Activated T-helper 1 cell treated with anti-CD3 and anti-CD28 coated beads, Interleukin-12 subunit alpha, Interleukin-12 subunit beta, Interleukin-2, Interleukin-4 antibody, amounts not matched to agents 30 ng/mL and 10 ng/mL and 1 ng/mL, durations not matched to agents 14 hours and 24 hours and 36 hours (primary cell): ENCODE measurements around the gene P2RX2. TPM values are rescaled to one million over a fixed set of nuclear protein-coding genes. Genes with fewer than 3 reads are reported as not detected.
A peak's percentile ranks its signal among the peaks of the same experiment; 100 is the strongest.

ENCODE experiments used
- DNase-seq: peaks from one replicate; pipeline ENCODE4 v3.0.0; 2021; ENCODE audit warnings: low spot score
- H3K27ac Mint-ChIP-seq: one replicate; pipeline ENCODE4 v1.8.0; 2021; ENCODE audit warnings: mild to moderate bottlenecking, mixed read lengths
- H3K27me3 Mint-ChIP-seq: one replicate; pipeline ENCODE4 v1.8.0; 2022; ENCODE audit warnings: mild to moderate bottlenecking, moderate library complexity, mixed read lengths; ENCODE audit not compliant: insufficient read depth
- H3K36me3 Mint-ChIP-seq: one replicate; pipeline ENCODE4 v1.8.0; 2021; ENCODE audit warnings: low read depth, mixed read lengths
- H3K4me1 Mint-ChIP-seq: one replicate; pipeline ENCODE4 v1.8.0; 2021; ENCODE audit warnings: low read depth, mixed read lengths
- H3K4me3 Mint-ChIP-seq: one replicate; pipeline ENCODE4 v1.8.0; 2021; ENCODE audit warnings: mild to moderate bottlenecking, moderate library complexity, mixed read lengths
- H3K9me3 Mint-ChIP-seq: one replicate; pipeline ENCODE4 v1.8.0; 2021; ENCODE audit warnings: mixed read lengths
- intact Hi-C: fragments of 100-400 bp; cut with micrococcal nuclease; formaldehyde crosslinking; loops from one replicate; pipeline ENCODE4 v1.15.1; 2024
- total RNA-seq: library from RNA; stranded (reverse); gene quantifications from 2 replicates; pipeline ENCODE4 v1.2.3, GENCODE V29; 2022

Gene P2RX2
- total RNA-seq, 1 donor from 2014 or later, result not detected

DNA sequence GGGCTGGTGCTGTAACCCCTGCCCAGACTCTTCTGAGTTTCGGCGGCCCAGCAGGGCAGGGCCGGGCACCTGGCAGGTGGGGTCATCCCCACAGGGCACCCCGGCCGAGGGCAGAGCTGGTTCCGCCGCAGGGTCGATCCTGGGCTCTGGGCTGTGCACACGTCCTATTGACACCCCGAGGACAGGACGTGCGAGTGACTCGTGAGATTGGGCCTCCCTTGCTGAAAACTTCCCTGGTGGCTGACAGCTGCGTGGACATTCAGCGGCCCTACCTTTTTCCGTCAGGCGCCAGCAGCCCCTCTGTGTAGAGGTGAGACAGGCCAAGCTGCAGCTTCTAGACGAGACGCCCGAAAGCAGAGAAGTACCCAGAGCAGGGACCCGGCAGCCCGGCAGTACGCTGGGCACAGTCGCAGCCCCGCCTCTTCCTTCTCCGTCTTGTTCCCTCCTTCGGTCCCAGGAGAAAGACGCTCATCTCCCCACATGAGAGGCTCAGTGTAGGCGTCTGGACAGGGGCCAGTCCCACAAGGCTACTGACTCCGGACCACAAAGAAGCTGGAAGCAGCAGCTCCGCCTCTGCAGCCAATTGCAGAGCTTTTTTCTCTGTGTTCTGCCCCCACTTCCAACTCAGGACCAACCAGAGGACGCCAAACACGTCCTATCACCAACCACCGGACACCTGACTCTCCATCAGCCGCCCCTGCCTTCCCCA, 8.4 kb upstream of the P2RX2 start, which contains the start of gene LRCOL1:
TSS of gene LRCOL1 (minus strand) at position 532 of the 709 bp plus-strand sequence. CDS start 4,331 bp downstream, outside the sequence.
- H3K27ac Mint-ChIP-seq, result no peak within 1 kb of the TSS
- H3K4me3 Mint-ChIP-seq, result no peak within 1 kb of the TSS
- no peak for DNase-seq
- peaks cover 30% of the 10 kb centered on the region for H3K27me3 Mint-ChIP-seq
- intact Hi-C loops, result no loop called here
- H3K4me1 Mint-ChIP-seq, result peaks cover 12% of the 10 kb centered on the region
- peaks cover 9% of the 10 kb centered on the region for H3K9me3 Mint-ChIP-seq
- H3K36me3 Mint-ChIP-seq, result no peaks in the 10 kb centered on the region

DNA sequence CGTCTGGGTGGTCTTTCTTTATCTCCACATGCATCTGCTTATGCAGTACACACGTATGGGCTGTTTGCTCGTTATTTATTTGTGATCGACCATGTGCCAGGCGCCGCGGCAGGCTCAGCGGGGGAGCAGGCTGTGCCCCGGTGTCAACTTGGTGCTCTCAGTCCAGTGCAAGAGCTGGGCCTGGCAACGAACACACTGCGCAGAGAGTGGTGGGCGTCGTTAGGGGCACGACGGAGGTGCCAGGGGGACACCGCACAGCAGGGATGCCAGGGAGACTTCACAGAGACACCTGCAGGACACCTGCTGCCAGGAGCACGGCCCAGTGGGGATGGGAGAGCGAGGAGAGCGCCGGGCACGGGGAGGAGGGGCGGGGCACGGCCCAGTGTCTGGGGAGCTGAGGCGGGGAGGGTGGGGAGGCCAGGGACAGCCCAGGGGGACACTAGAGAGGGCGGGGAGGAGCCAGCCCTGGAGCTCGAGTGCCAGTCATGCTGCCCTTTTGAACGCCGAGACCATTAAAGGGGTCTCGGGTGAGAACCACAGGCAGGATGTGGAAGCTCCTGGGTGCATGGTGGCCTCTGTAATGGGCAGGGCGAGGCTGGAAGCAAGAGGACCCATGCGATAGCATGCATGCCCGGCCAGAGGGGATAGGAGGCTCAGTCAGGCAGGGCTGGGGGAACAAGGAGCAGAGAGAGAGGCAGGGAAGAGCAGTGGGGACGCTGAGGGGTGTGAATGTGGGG, 7.5 kb upstream of the P2RX2 start:
- Mint-ChIP-seq H3K27me3 (peaks cover 34% of the 10 kb centered on the region), H3K4me1 (peaks cover 13% of the 10 kb centered on the region), H3K9me3 (peaks cover 9% of the 10 kb centered on the region), H3K36me3 (no peaks in the 10 kb centered on the region), H3K27ac (no peak overlapping the region), H3K4me3 (no peak overlapping the region)
- DNase-seq, result no peak
- intact Hi-C loops, result no loop called here

DNA sequence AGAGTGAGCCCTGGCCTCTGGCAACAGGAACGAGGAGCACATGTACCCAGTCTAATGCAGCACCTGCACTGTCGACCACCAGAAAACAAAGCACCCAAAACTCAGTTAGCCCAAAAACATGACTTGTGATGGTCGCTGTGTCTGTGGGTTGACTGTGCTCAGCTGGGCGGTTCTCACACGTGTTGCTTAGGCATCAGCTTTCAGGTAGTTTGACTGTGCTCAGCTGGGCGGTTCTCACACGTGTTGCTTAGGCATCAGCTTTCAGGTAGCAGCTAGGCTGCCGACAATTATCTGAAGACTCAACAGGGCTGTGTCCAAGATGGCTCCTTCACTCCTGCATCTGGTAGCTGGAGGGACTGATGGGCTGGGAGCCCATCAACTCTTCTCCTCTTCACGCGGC, 7.0 kb upstream of the P2RX2 start:
- Mint-ChIP-seq H3K9me3 (peaks cover 9% of the 10 kb centered on the region), H3K36me3 (no peaks in the 10 kb centered on the region), H3K27me3 (peaks cover 31% of the 10 kb centered on the region), H3K4me3 (no peak overlapping the region), H3K4me1 (peaks cover 10% of the 10 kb centered on the region), H3K27ac (no peak overlapping the region)
- DNase-seq, result no peak
- intact Hi-C loops, result no loop called here

DNA sequence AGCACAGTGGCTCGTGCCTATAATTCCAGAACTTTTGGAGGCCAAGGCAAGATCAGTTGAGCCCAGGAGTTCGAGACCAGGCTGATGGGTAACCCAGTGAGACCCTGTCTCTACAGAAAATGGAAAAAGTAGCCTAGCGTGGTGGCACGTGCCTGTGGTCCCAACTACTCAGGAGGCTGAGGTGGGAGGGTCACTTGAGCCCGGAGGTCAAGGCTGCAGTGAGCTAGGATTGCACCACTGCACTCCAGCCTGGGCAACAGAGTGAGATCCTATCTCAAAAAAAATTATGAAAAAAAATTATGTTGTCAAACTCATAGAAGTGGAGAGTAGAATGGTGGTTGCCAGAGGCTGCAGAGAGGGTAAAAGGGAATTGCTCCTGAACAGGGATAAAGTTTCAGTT, 4.5 kb upstream of the P2RX2 start:
- Mint-ChIP-seq H3K27me3 (peaks cover 37% of the 10 kb centered on the region), H3K4me1 (peaks cover 8% of the 10 kb centered on the region), H3K9me3 (peaks cover 17% of the 10 kb centered on the region), H3K4me3 (no peak overlapping the region), H3K36me3 (peaks cover 2% of the 10 kb centered on the region), H3K27ac (no peak overlapping the region)
- no peak for DNase-seq
- intact Hi-C loops, result loop anchor here (2.0 kb wide), 2 partner anchors 13 to 459 kb away; no protein-coding TSS in a partner anchor

GRCh38 chr12:132614861-132615578, 3.6 kb upstream of the P2RX2 start:
- no peak overlapping the region for H3K4me3 Mint-ChIP-seq
- peaks cover 2% of the 10 kb centered on the region for H3K36me3 Mint-ChIP-seq
- DNase-seq, result peak; percentile 66
- peaks cover 8% of the 10 kb centered on the region for H3K4me1 Mint-ChIP-seq
- peaks cover 17% of the 10 kb centered on the region for H3K9me3 Mint-ChIP-seq
- intact Hi-C loops, result loop anchor here (1.0 to 2.0 kb wide), 4 partner anchors 14 to 460 kb away; partner anchors contain the start of gene FBRSL1
- H3K27ac Mint-ChIP-seq, result no peak overlapping the region
- peaks cover 34% of the 10 kb centered on the region for H3K27me3 Mint-ChIP-seq

DNA sequence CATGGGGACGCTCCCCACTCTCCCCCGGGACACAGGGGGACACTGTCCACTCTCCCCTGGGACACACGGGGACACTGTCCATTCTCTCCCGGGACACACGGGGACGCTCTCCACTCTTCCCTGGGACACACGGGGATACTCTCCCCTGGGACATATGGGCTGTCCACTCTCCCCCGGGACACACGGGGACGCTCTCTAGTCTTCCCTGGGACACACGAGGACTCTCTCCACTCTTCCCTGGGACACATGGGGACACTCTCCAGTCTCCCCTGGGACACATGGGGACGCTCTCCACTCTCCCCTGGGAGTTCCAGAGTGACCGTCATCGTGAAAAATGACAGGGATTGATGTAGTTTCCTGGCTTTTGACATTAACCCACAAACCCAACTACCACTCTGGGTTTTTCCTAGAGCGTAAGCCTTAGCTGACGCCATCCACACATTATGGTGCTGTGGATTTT, 3.0 kb upstream of the P2RX2 start:
- Mint-ChIP-seq H3K27me3 (peaks cover 34% of the 10 kb centered on the region), H3K36me3 (peaks cover 2% of the 10 kb centered on the region), H3K4me1 (peaks cover 8% of the 10 kb centered on the region), H3K4me3 (no peak overlapping the region), H3K9me3 (peaks cover 17% of the 10 kb centered on the region), H3K27ac (no peak overlapping the region)
- intact Hi-C loops, result loop anchor here (1.0 to 2.0 kb wide), 4 partner anchors 15 to 461 kb away; partner anchors contain the start of gene FBRSL1
- DNase-seq, result no peak

DNA sequence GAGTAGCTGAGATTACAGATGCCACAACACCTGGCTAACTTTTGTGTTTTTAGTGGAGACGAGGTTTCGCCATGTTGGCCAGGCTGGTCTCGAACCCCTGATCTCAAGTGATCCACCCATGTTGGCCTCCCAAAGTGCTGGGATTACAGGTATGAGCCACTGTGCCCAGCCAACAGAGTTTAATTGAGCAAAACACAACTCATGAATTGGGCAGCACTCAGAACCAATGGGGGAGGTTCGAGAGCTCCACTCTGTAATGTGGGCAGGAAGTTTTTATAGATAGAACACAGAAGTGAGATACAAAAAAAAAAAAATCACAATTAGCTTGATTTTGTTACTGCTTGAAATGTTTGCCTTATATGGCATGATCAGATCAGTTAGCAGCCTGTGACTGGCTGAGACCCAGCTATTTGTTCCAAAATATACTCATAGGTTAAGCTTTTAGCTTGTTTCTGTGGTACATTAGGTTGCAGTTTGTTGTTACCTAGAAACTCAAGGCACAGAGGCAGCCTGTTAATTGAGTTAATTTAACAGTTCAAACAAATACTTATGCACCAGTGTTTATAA, 1.4 kb upstream of the P2RX2 start:
- Mint-ChIP-seq H3K27ac (no peak overlapping the region), H3K9me3 (peaks cover 8% of the 10 kb centered on the region), H3K27me3 (peaks cover 30% of the 10 kb centered on the region), H3K4me1 (peaks cover 8% of the 10 kb centered on the region), H3K36me3 (peaks cover 4% of the 10 kb centered on the region), H3K4me3 (no peak overlapping the region)
- intact Hi-C loops, result no loop called here
- DNase-seq, result no peak

DNA sequence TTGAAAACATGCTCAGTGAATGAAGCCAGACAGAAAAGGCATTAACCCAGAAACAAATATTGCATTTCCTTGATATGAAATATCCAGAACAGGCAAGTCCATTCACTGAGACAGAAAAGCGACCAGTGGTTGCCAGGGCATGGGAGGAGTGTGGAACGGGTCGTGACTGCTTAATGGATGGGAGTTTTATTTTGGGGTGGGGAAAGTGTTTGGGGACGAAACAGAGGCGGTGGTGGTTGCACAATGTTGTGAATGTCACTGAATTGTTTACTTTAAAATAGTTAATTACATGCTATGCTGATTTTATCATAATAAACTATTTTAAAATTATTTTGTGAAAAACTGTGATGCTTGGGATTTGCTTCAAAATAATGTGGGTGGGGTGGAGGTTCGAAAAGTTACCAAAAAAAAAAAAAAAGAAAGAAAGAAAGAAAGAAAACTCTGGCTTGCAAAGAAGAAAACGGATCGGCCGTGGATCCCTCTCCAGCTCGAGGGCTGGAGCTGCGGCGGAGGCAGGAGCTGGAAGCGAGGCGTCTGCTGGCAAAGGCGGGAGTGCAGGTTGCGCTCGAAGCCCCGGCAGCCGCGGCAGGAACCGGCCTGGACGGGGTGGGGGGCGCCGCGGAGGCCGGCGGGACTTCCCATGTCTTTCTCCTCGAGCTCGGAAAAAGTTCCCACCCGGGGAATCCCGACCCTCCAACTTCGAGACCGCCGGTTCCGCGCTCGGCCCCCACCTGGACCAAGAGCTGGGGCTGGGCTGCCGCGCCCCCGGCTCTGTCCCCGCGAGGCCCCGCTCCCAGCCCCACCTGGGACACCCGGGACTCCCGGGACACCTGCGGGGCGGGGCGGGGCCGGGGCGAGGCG, 524 bp upstream of the P2RX2 start:
- Mint-ChIP-seq H3K4me1 (peaks cover 11% of the 10 kb centered on the region), H3K27me3 (peaks cover 25% of the 10 kb centered on the region), H3K9me3 (peaks cover 8% of the 10 kb centered on the region), H3K4me3 (no peak overlapping the region), H3K36me3 (peaks cover 9% of the 10 kb centered on the region), H3K27ac (no peak overlapping the region)
- intact Hi-C loops, result no loop called here
- no peak for DNase-seq

DNA sequence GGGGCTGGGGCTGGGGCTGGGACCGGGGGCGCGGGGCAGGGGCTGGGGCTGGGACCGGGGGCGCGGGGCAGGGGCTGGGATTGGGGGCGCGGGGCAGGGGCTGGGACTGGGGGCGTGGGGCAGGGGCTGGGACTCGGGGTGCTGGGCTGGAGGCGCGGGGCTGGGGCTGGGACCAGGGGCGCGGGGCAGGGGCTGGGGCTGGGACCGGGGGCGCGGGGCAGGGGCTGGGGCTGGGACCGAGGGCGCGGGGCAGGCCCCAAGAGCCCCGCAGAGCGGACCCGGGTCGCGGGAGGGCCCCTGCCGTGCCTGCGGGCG, 452 bp downstream of the P2RX2 start:
- Mint-ChIP-seq H3K4me1 (peaks cover 11% of the 10 kb centered on the region), H3K4me3 (no peak overlapping the region), H3K27ac (no peak overlapping the region), H3K36me3 (peaks cover 9% of the 10 kb centered on the region), H3K27me3 (peaks cover 24% of the 10 kb centered on the region), H3K9me3 (peaks cover 8% of the 10 kb centered on the region)
- DNase-seq, result no peak
- intact Hi-C loops, result no loop called here

GRCh38 chr12:132619386-132620112, 973 bp downstream of the P2RX2 start:
- Mint-ChIP-seq H3K27ac (no peak overlapping the region), H3K4me3 (no peak overlapping the region), H3K36me3 (peaks cover 9% of the 10 kb centered on the region), H3K4me1 (peaks cover 11% of the 10 kb centered on the region), H3K9me3 (peaks cover 8% of the 10 kb centered on the region), H3K27me3 (peaks cover 24% of the 10 kb centered on the region)
- DNase-seq, result no peak
- intact Hi-C loops, result no loop called here

GRCh38 chr12:132620113-132620898, 1.7 kb downstream of the P2RX2 start:
- intact Hi-C loops, result no loop called here
- H3K4me3 Mint-ChIP-seq, result no peak overlapping the region
- peaks cover 11% of the 10 kb centered on the region for H3K36me3 Mint-ChIP-seq
- peaks cover 22% of the 10 kb centered on the region for H3K27me3 Mint-ChIP-seq
- DNase-seq, result no peak
- H3K27ac Mint-ChIP-seq, result no peak overlapping the region
- peaks cover 4% of the 10 kb centered on the region for H3K4me1 Mint-ChIP-seq
- H3K9me3 Mint-ChIP-seq, result peaks cover 8% of the 10 kb centered on the region
